Eye (tissue), 1 donor: ENCODE data around the gene E2F4.

ENCODE experiments used
- DNase-seq: peaks from one replicate; pipeline ENCODE4 v3.0.0-alpha.2; 2015

The E2F4 gene

GRCh38 chr16:67238806-67239470 lies 47.0 kb downstream of the E2F4 start:
- DNase-seq = no peak

- no peak for DNase-seq
Measured at GRCh38 chr16:67240506-67240905, 48.6 kb downstream of the E2F4 start.

GRCh38 chr16:67241008-67241900 lies 49.3 kb downstream of the E2F4 start:
- DNase-seq = no peak

GRCh38 chr16:67242138-67242730 lies 50.3 kb downstream of the E2F4 start:
- DNase-seq = no peak

- no peak for DNase-seq
Measured at GRCh38 chr16:67243481-67243880, 51.5 kb downstream of the E2F4 start.

- DNase-seq = no peak
Measured at GRCh38 chr16:67244387-67245185, 52.6 kb downstream of the E2F4 start.

- DNase-seq = no peak
Measured at GRCh38 chr16:67245186-67245585, 53.2 kb downstream of the E2F4 start.

GRCh38 chr16:67245674-67246080 lies 53.7 kb downstream of the E2F4 start:
- DNase-seq = no peak

- peak; percentile 94 for DNase-seq
Measured at GRCh38 chr16:67246081-67246755, 54.3 kb downstream of the E2F4 start.

GRCh38 chr16:67246756-67247191 lies 54.8 kb downstream of the E2F4 start:
- DNase-seq = peak; percentile 62

GRCh38 chr16:67247192-67248072 lies 55.5 kb downstream of the E2F4 start, which contains the start of gene FHOD1:
FHOD1 (minus strand) TSS chr16:67247481; CDS start chr16:67247410, 71 bp downstream.
- DNase-seq = peak; percentile 97

- no peak for DNase-seq
Measured at GRCh38 chr16:67248073-67248400, 56.1 kb downstream of the E2F4 start.
